ENCODE data around the gene PIGH. TPM values are rescaled to one million over a fixed set of nuclear protein-coding genes. Genes with fewer than 3 reads are reported as not detected.
A peak's percentile ranks its signal among the peaks of the same experiment; 100 is the strongest.

The PIGH gene
- total RNA-seq (2016; rRNA removed; fragmentation: Illumina TruSeq; extraction: Trizol) (18.7 and 30.0 TPM in 2 replicates), polyA plus RNA-seq (2011; rRNA removed) (43.5 and 53.6 TPM in 2 replicates), polyA minus RNA-seq (2011; rRNA and poly(A)+ RNA removed; ENCODE audit: low replicate concordance) (16.6 and 25.0 TPM in 2 replicates), Bru-seq, nascent RNA (percentile 63 among the genes with signal in this experiment), BruChase-seq, experiment 1, labeled RNA remaining after a 6-hour chase (percentile 75 among the genes with signal in this experiment), BruChase-seq, experiment 2, labeled RNA remaining after a 2-hour chase (percentile 61 among the genes with signal in this experiment)
- total RNA-seq (2016; cell fraction: cytosol; rRNA removed; fragmentation: Illumina TruSeq; extraction: Trizol; ENCODE audit: low read depth) = 23.7 and 27.0 TPM in 2 replicates
- 19.2 and 31.7 TPM in 2 replicates for total RNA-seq (2016; cell fraction: insoluble cytoplasmic fraction; rRNA removed; fragmentation: Illumina TruSeq; extraction: Trizol)
- 32.7 and 35.6 TPM in 2 replicates for total RNA-seq (2016; cell fraction: membrane; rRNA removed; fragmentation: Illumina TruSeq; extraction: Trizol)
- 30.3 and 31.6 TPM in 2 replicates for total RNA-seq (2016; cell fraction: nucleus; rRNA removed; fragmentation: Illumina TruSeq; extraction: Trizol)
- 27.5 and 43.0 TPM in 2 replicates for polyA plus RNA-seq (2011; cell fraction: cytosol; rRNA removed)
- 107 and 111 TPM in 2 replicates for polyA plus RNA-seq (2011; cell fraction: nucleus; rRNA removed)
- 25.2 and 35.2 TPM in 2 replicates for polyA plus RNA-seq (2012)
- polyA plus RNA-seq (2016; cell fraction: cytosol; fragmentation: Illumina TruSeq; extraction: Trizol; ENCODE audit: low read depth) = 24.8 and 31.5 TPM in 2 replicates
- polyA plus RNA-seq (2016; cell fraction: insoluble cytoplasmic fraction; fragmentation: Illumina TruSeq; extraction: Trizol; ENCODE audit: low read depth) = 17.9 and 20.6 TPM in 2 replicates
- polyA plus RNA-seq (2016; cell fraction: membrane; fragmentation: Illumina TruSeq; extraction: Trizol; ENCODE audit: low read depth) = 29.8 and 32.1 TPM in 2 replicates
- polyA plus RNA-seq (2016; cell fraction: nucleus; fragmentation: Illumina TruSeq; extraction: Trizol; ENCODE audit: insufficient read depth, low read depth) = 61.7 and 63.3 TPM in 2 replicates
- polyA minus RNA-seq (2011; cell fraction: cytosol; rRNA and poly(A)+ RNA removed) = 19.3 and 21.0 TPM in 2 replicates
- polyA minus RNA-seq (2011; cell fraction: nucleus; rRNA and poly(A)+ RNA removed) = 10.9 and 17.5 TPM in 2 replicates
- long read RNA-seq, experiment 1, transcript PIGH-201 (4 exons, 1,420 nt) = major isoform, 33 of 38 reads
- long read RNA-seq, experiment 1, partial matches to known transcripts = 0 of 38 reads
- long read RNA-seq, experiment 1, other reads (novel, unspliced or antisense) = 1 of 38 reads
- long read RNA-seq, experiment 2, transcript PIGH-201 (4 exons, 1,420 nt) = major isoform, 44 of 71 reads
- long read RNA-seq, experiment 2, transcript PIGH-210 (4 exons, 903 nt) = minor isoform, 7 of 71 reads
- long read RNA-seq, experiment 2, partial matches to known transcripts = 10 of 71 reads
- long read RNA-seq, experiment 2, other reads (novel, unspliced or antisense) = 4 of 71 reads

- no peak for FAIRE-seq
- Histone ChIP-seq H3K4me1 (ENCODE audit: insufficient read depth, low read length) (peaks cover 43% of the 10 kb centered on the region), H3K27ac (ENCODE audit: extremely low read length, insufficient read depth, low read length) (peak within 1 kb of the TSS; percentile 74), H3K79me2 (ENCODE audit: insufficient read depth, low read length) (peaks cover 9% of the 10 kb centered on the region), H3K27me3 (ENCODE audit: control insufficient read depth in 1 of 2, insufficient read depth in 2 of 2, low read length in 2 of 2) (no peaks in the 10 kb centered on the region; a peak in 1 of 5 replicates), H2AFZ (ENCODE audit: low read length) (peak within 1 kb of the TSS; percentile 16), H3K9ac (ENCODE audit: insufficient read depth, low read depth, low read length) (peak within 1 kb of the TSS; percentile 77), H3K4me2 (ENCODE audit: low read depth, low read length) (peak within 1 kb of the TSS; percentile 69), H3K36me3 (replicated peaks in 1 of 2; ENCODE audit: control insufficient read depth in 1 of 2, insufficient read depth in 2 of 2, low read length in 2 of 2) (no peaks in the 10 kb centered on the region), H4K20me1 (ENCODE audit: insufficient read depth, low read length) (no peaks in the 10 kb centered on the region), H3K4me3 (replicated peaks in 1 of 3; ENCODE audit: insufficient read depth in 1 of 3, low read depth in 2 of 3, low read length in 3 of 3) (peak within 1 kb of the TSS; percentile 82 to 89 (median 87)), H3K9me3 (ENCODE audit: low read length) (no peaks in the 10 kb centered on the region)
- 3% methylated on average over 10 of the region's 77 CpGs for WGBS (ENCODE audit: low lambda C conversion rate)
- peak; percentile 97 for ATAC-seq
- POLR2A ChIA-PET = interaction anchor here (0.6 to 2.4 kb wide), 25 partner anchors 9 to 1225 kb away, joined by 3 to 11 read pairs (median 5); partner anchors contain the start of genes ARG2, RDH11 and ZFYVE26
- intact Hi-C loops (cut with micrococcal nuclease; ENCODE audit: unreplicated experiment) (no loop called here), in situ Hi-C loops (cut with HindIII; ENCODE audit: extremely low pct_ligation_motif_present, low pct_unique_long_range_greater_than_20kb) (loop anchor here (25.0 kb wide), 1 partner anchor 1212 kb away; no protein-coding TSS in a partner anchor)
- CTCF ChIA-PET (ENCODE audit: low intra/inter-chr PET ratio, low total read pairs) = interaction anchor here (2.0 to 2.5 kb wide), 2 partner anchors 67 to 105 kb away, joined by 11 read pairs; no protein-coding TSS in a partner anchor
- peak; percentile 83 for DNase-seq (ENCODE audit: low spot score)
- BruUV-seq (replicated peaks) = no TSS peak
- TF ChIP-seq RCOR2 (CRISPR knock-in tag; IDR thresholded peaks at IDR 0.05) (no peak), PHF21A (CRISPR knock-in tag; IDR thresholded peaks at IDR 0.05) (peak; percentile 69; the same call in 1 of the 2 replicates), SNAI1 (CRISPR knock-in tag; IDR thresholded peaks at IDR 0.05; ENCODE audit: borderline replicate concordance) (no peak), TFAP4 (IDR thresholded peaks at IDR 0.05; ENCODE audit: borderline replicate concordance, low read depth) (no peak), ATF1 (CRISPR knock-in tag; IDR thresholded peaks at IDR 0.05) (no peak; the same call in 1 of the 2 replicates), ATM (IDR thresholded peaks at IDR 0.05; ENCODE audit: borderline replicate concordance) (no peak), GABPA (IDR thresholded peaks at IDR 0.05; ENCODE audit: low read depth, low read length) (peak; percentile 65), GABPA (CRISPR knock-in tag; IDR thresholded peaks at IDR 0.05; ENCODE audit: low read depth) (peak; percentile 73), ZNF800 (CRISPR knock-in tag; IDR thresholded peaks at IDR 0.05) (no peak), ZNF75D (CRISPR knock-in tag; IDR thresholded peaks at IDR 0.05; ENCODE audit: borderline replicate concordance) (no peak), KDM6A (CRISPR knock-in tag; IDR thresholded peaks at IDR 0.05; ENCODE audit: low read depth) (no peak), ETS1 (CRISPR knock-in tag; IDR thresholded peaks at IDR 0.05) (no peak), GTF3A (CRISPR knock-in tag; conservative IDR thresholded peaks at IDR 0.05) (no peak), ZNF570 (CRISPR knock-in tag; IDR thresholded peaks at IDR 0.05; ENCODE audit: borderline replicate concordance) (no peak)
Measured at GRCh38 chr14:67599698-67600561, at the start of gene PIGH. Gene PIGH (minus strand): TSS chr14:67600268. CDS start chr14:67600203, 65 bp downstream.

Data from HepG2 (cell line).